Progenitor cell of endocrine pancreas (in vitro differentiated cells): Measurements from ENCODE around the gene GSX1. TPM values are rescaled to one million over a fixed set of nuclear protein-coding genes. Genes with fewer than 3 reads are reported as not detected.

ENCODE experiments used
- DNase-seq: peaks from one replicate; pipeline ENCODE4 v3.0.0; 2021; ENCODE audit warnings: low spot score; ENCODE audit not compliant: unreplicated experiment
- H3K27ac Mint-ChIP-seq: 2 replicates; pipeline ENCODE4 v1.8.0; 2021; ENCODE audit warnings: mild to moderate bottlenecking, moderate library complexity, mixed read lengths
- H3K27me3 Mint-ChIP-seq: 2 replicates; pipeline ENCODE4 v1.8.0; 2021; ENCODE audit warnings: mixed read lengths
- H3K36me3 Mint-ChIP-seq: 2 replicates; pipeline ENCODE4 v1.8.0; 2022; ENCODE audit warnings: mixed read lengths; ENCODE audit not compliant: insufficient read depth
- H3K4me1 Mint-ChIP-seq: 2 replicates; pipeline ENCODE4 v1.8.0; 2021; ENCODE audit warnings: low read depth, mixed read lengths
- H3K4me3 Mint-ChIP-seq: 2 replicates; pipeline ENCODE4 v1.8.0; 2021; ENCODE audit warnings: low read depth, mild to moderate bottlenecking, moderate library complexity, mixed read lengths
- H3K9me3 Mint-ChIP-seq: 2 replicates; pipeline ENCODE4 v1.8.0; 2021; ENCODE audit warnings: low read depth, mixed read lengths
- CTCF ChIP-seq: fragments of 200-600 bp; sonication (generic); IDR thresholded peaks from one replicate; pipeline ENCODE4 v1.5.0; 2021; ENCODE audit warnings: antibody characterized with exemption, mild to moderate bottlenecking; ENCODE audit not compliant: unreplicated experiment
- total RNA-seq: library from RNA; stranded (reverse); gene quantifications from 2 replicates; pipeline ENCODE4 v1.2.1, GENCODE V29; 2021

GSX1 gene
- total RNA-seq, 1 donor from 2014 or later = not detected

GRCh38 chr13:27765650-27766049 lies 26.6 kb upstream of the GSX1 start:
- no peak for TF ChIP-seq CTCF
- no peak overlapping the region for H3K4me3 Mint-ChIP-seq
- no peaks in the 10 kb centered on the region for H3K36me3 Mint-ChIP-seq
- H3K27me3 Mint-ChIP-seq = peaks cover 40% of the 10 kb centered on the region
- H3K27ac Mint-ChIP-seq = no peak overlapping the region
- H3K9me3 Mint-ChIP-seq = no peaks in the 10 kb centered on the region
- DNase-seq = no peak
- no peaks in the 10 kb centered on the region for H3K4me1 Mint-ChIP-seq

- Mint-ChIP-seq H3K27me3 (peaks cover 62% of the 10 kb centered on the region), H3K36me3 (no peaks in the 10 kb centered on the region), H3K9me3 (no peaks in the 10 kb centered on the region), H3K4me1 (peaks cover 1% of the 10 kb centered on the region), H3K27ac (no peak overlapping the region), H3K4me3 (no peak overlapping the region)
- no peak for DNase-seq
- peak; percentile 52 for TF ChIP-seq CTCF
Measured at GRCh38 chr13:27770809-27771208, 21.5 kb upstream of the GSX1 start.

- Mint-ChIP-seq H3K4me3 (no peak overlapping the region), H3K27ac (no peak overlapping the region), H3K9me3 (no peaks in the 10 kb centered on the region), H3K36me3 (no peaks in the 10 kb centered on the region), H3K4me1 (peaks cover 12% of the 10 kb centered on the region), H3K27me3 (peaks cover 67% of the 10 kb centered on the region)
- no peak for TF ChIP-seq CTCF
- no peak for DNase-seq
Measured at GRCh38 chr13:27772651-27773425, 19.4 kb upstream of the GSX1 start.

GRCh38 chr13:27774169-27774568 lies 18.1 kb upstream of the GSX1 start:
- H3K27ac Mint-ChIP-seq = no peak overlapping the region
- peaks cover 12% of the 10 kb centered on the region for H3K4me1 Mint-ChIP-seq
- no peak overlapping the region for H3K4me3 Mint-ChIP-seq
- DNase-seq = no peak
- peaks cover 72% of the 10 kb centered on the region for H3K27me3 Mint-ChIP-seq
- no peak for TF ChIP-seq CTCF
- no peaks in the 10 kb centered on the region for H3K9me3 Mint-ChIP-seq
- no peaks in the 10 kb centered on the region for H3K36me3 Mint-ChIP-seq

- Mint-ChIP-seq H3K4me1 (peaks cover 12% of the 10 kb centered on the region), H3K27me3 (peaks cover 72% of the 10 kb centered on the region), H3K27ac (no peak overlapping the region), H3K4me3 (no peak overlapping the region), H3K9me3 (no peaks in the 10 kb centered on the region), H3K36me3 (no peaks in the 10 kb centered on the region)
- TF ChIP-seq CTCF = no peak
- DNase-seq = no peak
Measured at GRCh38 chr13:27774651-27775050, 17.6 kb upstream of the GSX1 start.
